HG02970 (cell line): Measurements from ENCODE around the gene RNF220.
"Not testable (repeated sequence)": the region's sequence is repeated elsewhere in the genome, so short reads cannot be mapped to it uniquely, and the experiment has no call there.

Experiments
- ATAC-seq: cut with Tn5 transposase; IDR thresholded peaks from one replicate; pipeline ENCODE4 v1.9.1; 2021; ENCODE audit warnings: mild to moderate bottlenecking, moderate library complexity, moderate number of reproducible peaks; ENCODE audit not compliant: unreplicated experiment, low FRiP score

Gene RNF220

DNA sequence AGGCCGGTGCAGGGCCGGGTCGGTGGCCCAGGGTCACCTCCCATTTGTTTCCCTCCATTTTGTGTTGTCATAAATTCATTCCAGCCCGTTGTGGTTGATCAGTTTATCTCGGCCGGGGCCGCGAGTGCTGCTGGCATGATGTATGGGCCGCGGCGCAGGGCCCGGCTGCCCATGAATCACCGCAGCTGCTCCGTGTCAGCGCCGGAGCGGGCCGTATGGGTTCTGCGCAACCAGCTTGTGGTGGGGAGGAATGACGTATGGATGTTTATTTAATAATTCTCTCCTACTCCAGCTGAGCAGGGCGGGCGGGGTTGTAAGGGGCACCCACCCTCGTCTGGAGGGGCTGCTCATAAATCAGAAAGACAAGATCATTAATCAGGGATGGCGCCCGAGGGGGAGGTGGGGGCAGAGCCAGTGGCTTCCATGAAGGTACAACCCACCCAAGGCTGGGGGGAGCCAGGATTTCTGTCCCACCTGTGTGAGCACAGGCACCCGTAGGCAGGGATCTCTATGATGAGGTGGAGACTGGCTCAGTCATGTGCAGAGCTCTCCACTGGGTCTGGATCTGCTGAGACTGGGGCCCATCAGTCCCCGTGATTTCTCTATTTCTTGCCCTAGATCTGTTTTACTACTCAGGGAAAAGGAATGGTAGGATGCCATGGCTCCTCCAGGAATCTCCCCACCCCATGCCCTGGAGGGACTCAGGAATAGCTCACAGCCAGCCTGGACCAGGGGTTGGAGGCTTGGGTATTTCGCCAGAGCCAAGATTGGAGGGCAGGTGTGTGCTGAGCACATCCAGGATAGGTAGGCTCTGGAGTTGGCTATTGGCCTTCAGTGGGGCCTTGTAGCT, 241.4 kb downstream of the RNF220 start:
- no peak for ATAC-seq

DNA sequence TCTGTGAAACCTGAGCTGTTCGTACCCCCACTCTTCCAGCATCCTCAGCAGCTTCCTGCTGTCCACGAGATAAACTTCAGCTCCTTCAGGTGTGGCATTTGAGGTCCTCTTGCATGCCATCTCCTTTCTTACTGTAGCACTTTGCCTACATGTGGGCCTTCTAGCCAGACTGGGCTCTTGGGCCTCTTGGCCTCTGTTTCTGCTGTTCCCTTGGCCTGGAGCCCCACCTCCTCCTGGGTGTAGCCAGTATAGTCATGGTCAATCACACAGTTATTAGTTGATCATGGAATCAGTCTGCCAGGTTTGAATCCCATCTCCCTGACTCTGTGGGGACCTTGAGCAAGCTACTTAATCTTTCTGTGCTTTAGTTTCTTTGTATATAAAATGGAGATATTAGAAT, 242.8 kb downstream of the RNF220 start:
- no peak for ATAC-seq

DNA sequence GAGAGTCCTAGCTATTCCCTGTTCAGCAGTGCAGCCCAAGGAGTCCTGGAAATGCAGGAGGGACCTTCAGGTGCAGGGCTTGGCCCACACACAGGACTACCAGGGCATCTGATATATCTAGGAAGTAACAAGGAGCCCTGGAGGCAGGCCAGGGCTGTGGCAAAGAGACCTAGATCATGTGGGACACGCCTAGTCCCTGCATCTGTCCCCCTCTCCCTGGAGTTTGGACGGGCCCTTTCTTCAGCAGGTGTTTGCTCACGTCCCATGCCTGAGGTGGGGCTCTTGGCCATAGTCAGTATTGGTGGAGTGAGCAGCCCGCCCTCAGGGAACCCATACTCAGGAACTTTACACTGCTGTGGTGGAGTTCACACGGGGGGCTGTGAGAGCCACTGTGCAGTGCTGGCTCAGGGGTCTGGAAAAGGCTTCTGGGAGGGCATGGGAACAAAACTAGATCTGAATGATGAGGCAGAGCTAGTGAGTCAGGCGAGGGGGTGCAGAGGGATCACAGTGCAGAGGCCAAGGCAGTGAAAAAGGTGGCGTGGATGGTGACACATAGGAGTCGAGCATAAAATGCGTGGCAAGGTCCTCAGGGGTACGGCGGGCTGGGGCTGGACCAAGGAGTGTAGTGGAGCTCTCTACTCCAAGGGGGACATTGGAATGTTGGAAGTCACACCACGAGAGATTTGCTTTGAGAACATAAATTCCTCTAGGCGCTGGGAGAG, 243.6 kb downstream of the RNF220 start:
- ATAC-seq = no peak

DNA sequence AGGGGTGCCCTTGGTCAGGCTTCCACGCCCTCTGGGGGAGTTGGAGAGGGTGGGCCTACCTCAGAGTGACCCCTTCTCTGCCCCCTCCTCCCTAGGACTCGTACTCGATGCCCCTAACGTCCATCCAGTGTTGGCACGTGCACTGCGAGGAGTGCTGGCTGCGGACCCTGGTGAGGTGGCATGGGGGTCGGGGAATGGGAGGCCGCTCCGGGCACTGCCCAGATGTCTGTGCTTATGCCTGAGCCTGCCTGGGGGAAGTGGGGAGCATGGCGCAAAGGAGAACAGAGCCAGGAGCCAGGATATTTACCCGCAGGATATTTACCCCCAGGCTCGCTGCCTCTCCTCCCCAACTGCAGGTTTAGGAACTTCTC, 244.7 kb downstream of the RNF220 start:
- no peak for ATAC-seq

DNA sequence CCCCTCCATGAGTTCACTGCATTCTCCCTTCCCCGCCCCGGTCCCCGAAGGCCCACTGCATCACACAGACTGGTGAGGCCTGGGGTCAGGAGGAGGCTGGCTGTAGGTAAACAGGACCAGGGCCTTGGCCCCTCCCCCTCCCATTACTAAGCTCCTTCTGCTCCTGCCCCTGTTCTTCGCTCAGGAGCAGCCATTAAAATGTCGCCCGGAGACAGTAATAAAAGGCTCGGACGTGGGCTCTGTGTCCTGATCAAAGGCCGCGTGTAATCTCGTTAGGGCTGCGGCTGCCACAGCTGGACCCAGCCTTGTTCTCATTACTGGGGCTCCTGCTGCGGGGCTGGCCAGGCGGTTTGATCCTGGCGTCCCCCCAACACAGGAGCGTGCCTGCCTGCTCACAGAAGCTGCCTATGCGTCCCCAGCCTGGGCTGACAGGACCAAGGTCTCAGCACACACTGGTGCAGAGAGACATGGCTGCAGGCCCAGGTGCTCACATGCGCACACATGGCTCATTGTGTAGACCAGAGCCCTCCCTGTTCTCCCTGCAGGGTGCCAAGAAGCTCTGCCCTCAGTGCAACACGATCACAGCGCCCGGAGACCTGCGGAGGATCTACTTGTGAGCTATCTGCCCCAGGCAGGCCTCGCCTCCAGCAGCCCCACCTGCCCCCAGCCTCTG, 245.2 kb downstream of the RNF220 start:
- no peak for ATAC-seq

DNA sequence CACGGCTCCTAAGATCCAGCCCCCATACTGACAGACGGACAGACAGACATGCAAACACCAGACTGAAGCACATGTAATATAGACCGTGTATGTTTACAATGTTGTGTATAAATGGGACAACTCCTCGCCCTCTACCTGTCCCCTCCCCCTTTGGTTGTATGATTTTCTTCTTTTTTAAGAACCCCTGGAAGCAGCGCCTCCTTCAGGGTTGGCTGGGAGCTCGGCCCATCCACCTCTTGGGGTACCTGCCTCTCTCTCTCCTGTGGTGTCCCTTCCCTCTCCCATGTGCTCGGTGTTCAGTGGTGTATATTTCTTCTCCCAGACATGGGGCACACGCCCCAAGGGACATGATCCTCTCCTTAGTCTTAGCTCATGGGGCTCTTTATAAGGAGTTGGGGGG, 246.0 kb downstream of the RNF220 start:
- no peak for ATAC-seq

DNA sequence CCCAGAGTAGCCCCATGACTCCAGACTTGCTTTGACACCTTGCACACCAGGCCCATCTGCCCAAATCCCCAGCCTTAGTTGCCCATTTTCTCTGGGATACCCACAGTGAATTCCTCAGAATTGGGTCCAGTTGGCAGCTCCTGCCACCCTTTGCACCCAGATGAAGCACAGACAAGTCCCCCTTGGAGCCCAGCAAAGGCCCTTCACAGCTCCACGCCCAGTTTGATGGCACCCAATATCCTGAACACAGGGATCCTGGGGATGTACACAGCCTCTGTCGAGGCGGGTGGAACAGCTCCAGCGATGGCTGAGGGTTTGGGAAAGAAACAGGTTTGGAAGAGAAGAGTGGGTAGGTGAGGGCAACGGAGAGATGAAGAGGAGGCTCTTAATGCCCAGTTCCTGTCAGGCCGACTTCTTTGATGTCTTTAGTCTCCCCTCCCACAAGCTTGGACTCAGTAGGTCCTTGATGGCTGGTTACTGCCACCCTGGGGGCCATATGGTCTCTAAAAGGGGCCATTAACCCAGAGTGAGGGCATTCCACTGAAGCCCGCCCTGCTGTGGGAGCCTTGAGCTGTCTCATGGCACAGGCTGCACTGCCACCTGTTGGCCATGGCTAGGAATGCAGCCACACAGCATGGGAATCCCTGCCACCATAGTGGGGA, 247.5 kb downstream of the RNF220 start:
- ATAC-seq = peak; percentile 47

DNA sequence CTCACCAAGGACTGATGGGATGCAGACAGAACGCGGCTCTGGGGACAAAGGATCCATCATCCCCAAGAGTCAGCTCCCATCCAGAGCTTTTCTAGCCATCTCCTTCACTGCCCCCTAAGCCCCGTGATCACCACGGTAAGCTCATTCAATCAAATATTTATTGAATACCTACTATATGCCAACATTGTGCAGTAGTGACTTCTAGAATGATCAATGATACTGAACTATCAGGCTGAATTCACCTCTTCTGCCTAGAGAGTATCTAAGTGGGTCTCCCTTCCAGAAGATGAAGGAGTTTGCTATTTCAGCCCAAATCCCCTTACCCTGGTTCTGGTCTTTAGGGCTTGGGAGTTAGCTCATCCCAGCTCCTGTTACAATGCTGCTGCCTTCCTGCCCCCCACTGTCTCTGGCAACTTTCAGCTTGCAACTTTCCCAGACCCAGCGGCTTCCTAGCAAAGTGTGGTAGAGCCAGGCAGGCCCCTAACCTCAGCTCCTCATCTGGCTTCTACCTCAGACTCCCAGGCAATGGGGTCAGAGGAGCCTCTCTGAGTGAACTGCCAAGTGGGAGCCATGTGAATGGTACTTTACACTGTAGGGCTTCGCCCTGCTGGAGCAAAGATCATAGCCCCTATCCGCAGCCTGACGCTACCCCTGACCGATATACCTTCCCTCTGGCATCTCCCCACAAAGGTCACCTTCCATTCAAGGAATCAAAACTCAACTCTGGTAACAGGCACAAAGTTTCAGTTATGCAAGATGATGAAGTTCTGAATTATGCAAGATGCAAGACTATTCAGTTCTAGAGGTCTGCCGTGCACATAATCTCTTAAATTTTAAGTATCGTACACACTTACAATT, 248.3 kb downstream of the RNF220 start:
- ATAC-seq = no peak

DNA sequence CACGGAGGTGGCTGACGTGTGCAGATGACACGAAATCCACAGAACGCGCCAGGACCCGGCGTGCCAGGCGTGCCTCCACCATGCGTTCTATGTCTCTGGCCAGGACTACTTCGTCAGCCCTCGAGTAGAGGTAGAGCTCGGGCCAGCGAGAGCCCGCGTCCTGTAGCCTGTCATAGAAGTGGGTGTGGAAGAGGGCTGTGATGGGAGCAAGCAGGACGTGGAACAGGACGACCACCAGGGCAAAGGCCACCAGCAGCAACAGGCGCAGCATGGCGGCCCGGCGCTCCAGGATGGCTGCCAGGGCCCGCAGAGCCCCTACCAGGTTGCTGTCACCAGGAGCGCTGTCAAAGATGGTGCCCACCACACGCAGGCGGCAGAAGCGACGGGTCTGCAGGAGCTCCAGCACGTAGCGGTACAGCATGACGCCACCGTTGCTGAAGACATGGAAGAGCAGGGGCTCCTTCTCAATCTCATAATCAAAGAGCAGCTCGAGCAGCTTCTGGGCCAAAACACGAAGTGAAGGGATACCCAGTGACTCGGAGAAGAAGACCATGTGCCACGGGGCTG, 249.6 kb downstream of the RNF220 start:
- no peak for ATAC-seq

DNA sequence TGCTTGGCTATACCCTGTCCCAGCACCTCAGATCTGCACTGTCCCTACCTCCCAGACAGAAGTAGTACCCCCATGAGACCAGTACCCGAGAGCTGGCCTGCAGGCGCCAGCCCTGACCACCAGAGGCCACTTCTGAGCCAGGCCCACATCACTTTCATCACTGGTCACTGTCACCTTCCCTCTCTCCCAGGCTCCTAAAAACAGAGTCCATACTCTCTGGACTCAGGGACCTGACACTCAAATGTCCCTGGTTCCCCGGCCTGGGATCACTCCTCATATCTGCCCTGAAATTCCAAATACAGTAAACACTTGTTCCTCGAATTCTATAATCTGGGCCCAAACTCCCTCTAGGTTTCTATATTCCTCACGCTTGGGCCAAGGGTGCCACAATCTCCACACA, 250.6 kb downstream of the RNF220 start:
- no peak for ATAC-seq

DNA sequence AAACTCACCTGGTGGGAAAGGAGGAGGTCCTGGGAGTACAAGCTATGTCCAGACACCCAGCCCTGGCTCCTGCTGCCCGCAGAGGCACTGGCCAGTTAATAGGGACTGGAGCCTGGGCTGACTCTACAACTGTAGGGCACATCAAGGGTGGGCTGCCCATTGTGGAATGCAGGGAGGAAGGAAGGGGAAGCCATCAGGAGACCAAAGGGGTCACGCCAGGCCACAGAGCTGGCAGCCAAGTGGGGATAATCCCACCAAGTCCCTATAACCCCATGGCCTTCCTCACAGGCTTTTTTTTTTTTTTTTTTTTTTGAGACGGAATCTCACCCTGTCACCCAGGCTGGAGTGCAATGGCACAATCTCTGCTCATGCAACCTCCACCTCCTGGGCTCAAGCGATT, 254.5 kb downstream of the RNF220 start:
- ATAC-seq = no peak

DNA sequence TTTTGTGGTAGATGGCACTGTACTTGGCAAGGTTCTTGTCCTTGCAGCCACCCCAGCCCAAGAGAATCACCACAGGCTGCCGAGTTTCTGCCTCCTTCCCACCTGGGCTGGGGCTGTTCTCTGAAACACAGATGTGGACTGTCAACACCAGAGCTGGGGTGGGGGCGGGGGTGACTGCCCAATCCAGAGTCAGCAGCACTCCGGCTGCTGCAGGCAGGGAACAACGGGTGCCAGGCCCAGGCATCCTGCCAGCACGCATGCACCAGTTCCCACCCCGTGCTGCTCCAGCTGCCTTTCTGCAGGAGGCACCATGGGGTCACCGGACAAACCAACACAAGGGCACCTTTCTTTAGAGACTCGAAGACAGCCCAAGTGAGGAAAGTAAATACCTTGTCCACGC, 255.1 kb downstream of the RNF220 start:
- ATAC-seq = no peak

DNA sequence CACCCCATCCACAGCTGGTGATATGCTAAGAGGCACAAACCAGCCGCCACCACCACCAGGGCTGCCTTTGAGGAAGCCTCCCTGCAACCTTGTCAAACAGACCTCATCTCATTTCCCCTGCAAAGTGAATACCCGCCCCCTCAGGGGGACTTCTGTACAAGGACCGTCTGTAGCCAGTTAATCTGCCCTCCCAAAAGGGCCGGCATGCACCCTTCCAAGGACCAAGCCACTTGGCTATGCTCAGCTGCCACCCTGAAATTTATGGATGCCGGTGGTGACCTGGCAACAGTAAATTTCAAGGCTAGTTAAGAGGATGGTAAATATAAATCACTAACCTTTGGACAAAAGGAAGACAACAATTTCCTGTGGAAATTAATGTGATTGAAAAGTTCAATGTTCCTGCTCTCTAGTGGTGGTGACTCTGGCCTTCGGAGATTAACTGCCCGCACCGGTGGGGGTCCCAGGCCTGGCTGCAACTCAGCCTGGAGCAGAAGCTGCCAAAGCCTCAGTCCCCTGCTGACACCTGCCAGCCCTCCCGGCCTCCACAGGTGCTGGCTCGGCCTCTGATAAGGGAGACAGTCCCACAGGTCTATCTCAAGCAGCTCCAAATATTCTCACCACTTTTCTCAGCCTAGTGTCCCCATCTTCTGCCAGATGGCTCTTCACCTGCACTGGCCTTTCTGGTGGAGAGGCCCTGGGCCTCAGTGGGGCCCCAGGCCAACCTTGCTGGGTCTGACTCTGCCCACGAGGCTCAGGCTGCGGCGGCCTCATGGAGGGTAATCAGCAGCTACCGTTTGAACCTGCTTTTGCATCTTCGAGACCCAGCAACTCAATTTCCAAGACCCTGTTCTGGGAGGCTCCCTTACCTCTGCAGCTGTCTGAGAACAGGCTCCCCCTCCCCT, 257.0 kb downstream of the RNF220 start:
- ATAC-seq = no peak

DNA sequence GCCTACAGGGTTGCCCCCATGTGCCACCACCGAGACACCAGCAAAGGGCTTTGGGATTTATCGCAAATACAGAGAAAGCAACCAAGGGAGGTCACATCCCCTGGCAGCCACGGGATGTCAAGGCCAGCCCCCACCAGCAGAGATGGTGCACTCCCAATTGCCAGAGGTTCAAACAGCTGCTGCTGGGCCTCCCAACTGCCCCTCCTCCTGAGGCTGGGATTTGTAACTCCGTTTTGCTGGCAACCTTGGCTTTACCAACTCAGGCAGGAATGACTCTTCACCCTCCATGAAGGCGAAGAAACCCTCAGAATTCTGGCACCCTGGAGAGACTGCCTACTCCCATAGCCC, 257.6 kb downstream of the RNF220 start:
- ATAC-seq = no peak

DNA sequence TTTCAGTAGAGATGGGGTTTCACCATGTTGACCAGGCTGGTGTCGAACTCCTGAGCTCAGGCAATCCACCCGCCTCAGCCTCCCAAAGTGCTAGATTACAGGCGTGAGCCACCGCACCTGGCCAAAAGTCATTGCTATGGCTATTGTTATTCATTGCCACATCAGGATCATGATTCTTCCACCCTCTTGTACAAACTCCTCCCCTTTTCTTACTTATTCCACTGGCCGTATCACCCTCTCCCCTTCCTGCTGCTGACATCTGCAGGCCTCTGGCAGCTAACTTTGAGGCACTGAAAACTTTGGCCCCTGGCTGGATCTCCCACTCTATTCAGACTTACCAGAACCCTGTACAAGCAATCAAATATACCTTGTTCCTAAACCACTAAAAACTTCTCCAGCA, 258.4 kb downstream of the RNF220 start:
- ATAC-seq = no peak

DNA sequence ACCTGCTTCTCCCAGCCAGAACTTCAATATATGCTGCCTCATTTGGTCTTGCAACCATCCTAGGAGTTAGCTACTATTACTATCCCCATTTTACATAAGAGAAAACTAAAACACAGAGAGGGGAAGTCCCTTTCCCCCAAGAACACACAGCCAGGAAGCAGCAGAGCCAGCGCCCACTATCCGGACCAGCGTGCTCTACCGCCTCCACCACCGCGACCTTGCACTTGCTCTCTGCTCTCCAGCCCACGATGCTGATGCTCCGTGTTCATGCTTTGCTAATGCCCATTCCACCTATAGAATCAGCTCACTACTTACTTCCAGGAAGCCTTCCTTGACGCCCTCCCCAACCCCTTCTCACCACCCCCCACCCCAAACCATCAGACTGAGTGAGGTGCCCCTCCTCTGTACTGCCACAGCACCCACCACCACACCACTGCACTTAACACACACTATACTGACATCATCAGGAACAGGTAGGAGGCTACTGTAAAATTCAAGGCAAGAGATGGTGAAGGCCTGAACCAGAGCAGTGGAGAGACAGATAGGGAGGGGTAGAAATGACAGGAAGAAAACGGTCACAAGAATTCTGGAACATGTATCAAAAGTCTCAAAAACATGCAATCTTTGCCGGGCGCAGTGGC, 259.8 kb downstream of the RNF220 start:
- no peak for ATAC-seq

DNA sequence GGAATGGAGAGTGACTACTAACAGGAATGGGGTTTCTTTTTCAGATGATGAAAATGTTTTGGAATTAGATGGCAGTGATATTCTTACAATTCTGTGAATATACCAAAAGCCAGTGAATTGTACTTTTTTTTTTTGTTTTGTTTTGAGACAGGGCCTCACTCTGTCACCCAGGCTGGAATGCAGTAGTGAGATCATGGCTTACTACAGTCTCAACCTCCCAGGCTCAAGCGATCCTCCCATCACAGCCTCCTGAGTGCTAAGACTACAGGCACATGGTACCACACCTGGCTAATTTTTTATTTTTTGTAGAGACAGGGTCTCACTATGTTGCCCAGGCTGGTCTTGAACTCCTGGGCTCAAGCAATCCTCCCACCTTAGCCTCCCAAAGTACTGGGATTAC, 261.7 kb downstream of the RNF220 start:
- ATAC-seq = not testable (repeated sequence)
